M059J (cell line): ENCODE measurements around the gene ATG5. TPM values are rescaled to one million over a fixed set of nuclear protein-coding genes. Genes with fewer than 3 reads are reported as not detected.

Experiments
- total RNA-seq: library from RNA; depleted of rRNA; stranded (reverse); fragments of >200 nt; shearing (Covaris generic); gene quantifications from 2 replicates; pipeline ENCODE4 v1.2.3, GENCODE V29; 2014; rRNA removed

Gene ATG5
- total RNA-seq, 1 experiment from 2014 or later: 110 TPM

Other genes with a start within 250 kb of the ATG5 start
- gene PRDM1, start 239.4 kb downstream of the ATG5 start, total RNA-seq: 8.0 and 14.8 TPM in 2 replicates
- gene CRYBG1, start 35.0 kb upstream of the ATG5 start, total RNA-seq: 18.9 and 23.7 TPM in 2 replicates